Skeletal muscle satellite cell (primary cell): ENCODE data around the gene FOXE3. TPM values are rescaled to one million over a fixed set of nuclear protein-coding genes. Genes with fewer than 3 reads are reported as not detected.

Source experiments
- H3K27me3 ChIP-seq: 2 replicates; pipeline ENCODE4 v1.7.0; 2013; ENCODE audit warnings: low read length; ENCODE audit not compliant: control insufficient read depth, insufficient read depth
- H3K36me3 ChIP-seq: 2 replicates; pipeline ENCODE4 v1.7.0; 2013; ENCODE audit warnings: mild to moderate bottlenecking, control low read depth, low read length; ENCODE audit not compliant: insufficient read depth
- H3K4me1 ChIP-seq: 2 replicates; pipeline ENCODE4 v1.7.0; 2013; ENCODE audit warnings: low read length; ENCODE audit not compliant: control insufficient read depth, insufficient read depth
- H3K4me2 ChIP-seq: 2 replicates; pipeline ENCODE4 v1.7.0; 2013; ENCODE audit warnings: mild to moderate bottlenecking, low read length
- H3K4me3 ChIP-seq: 2 replicates; pipeline ENCODE4 v1.7.0; 2013; ENCODE audit warnings: low read length
- H3K9ac ChIP-seq: 2 replicates; pipeline ENCODE4 v1.7.0; 2013; ENCODE audit warnings: mild to moderate bottlenecking, low read depth, low read length, moderate library complexity
- H3K9me3 ChIP-seq: replicated peaks from 2 replicates; pipeline ENCODE4 v1.7.0; 2013; ENCODE audit warnings: mild to moderate bottlenecking, control low read depth, low read length
- total RNA-seq: library from RNA; depleted of rRNA; stranded (reverse); fragments of >200 nt; gene quantifications from 2 replicates; pipeline ENCODE4 v1.2.3, GENCODE V29; 2012; rRNA removed

The FOXE3 gene
- not detected in 2 replicates for total RNA-seq

DNA sequence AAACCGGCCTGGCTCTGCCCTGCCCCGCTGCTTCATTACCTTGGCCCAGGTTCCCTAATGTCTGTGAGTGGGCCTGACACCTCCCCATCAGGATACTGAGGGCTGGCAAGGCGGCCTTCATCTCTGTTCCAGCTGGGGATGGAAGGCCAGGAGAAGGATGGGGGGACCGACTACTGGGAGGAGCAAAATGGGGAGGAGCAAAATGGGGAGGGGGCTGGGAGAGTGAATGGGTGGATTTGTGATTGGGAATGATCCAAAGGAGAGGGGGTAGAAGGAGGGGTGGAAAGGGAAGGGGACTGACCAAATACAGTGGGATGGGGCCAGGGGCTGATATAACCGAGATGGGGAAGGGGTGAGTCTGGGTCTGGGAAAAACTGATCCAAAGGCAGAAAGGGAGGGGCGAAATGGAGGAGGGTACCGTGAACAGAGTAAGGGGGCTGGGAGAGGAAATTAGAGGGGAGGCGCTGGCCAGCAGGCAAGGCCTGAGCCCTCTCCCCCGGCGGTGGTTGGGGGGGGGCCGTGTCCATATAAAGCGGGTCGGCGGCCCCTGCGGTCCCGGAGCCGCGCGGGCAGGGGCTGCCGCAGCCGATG, at the start of gene FOXE3:
Gene FOXE3 (plus strand): TSS at position 558 of the 591 bp plus-strand sequence. CDS start 31 bp downstream, at position 589.
- Histone ChIP-seq H3K4me1 (peaks cover 10% of the 10 kb centered on the region), H3K9me3 (no peaks in the 10 kb centered on the region), H3K27me3 (peaks cover 23% of the 10 kb centered on the region), H3K4me2 (peak within 1 kb of the TSS; percentile 87), H3K36me3 (no peaks in the 10 kb centered on the region), H3K4me3 (peak within 1 kb of the TSS; percentile 67), H3K9ac (no peak within 1 kb of the TSS)

DNA sequence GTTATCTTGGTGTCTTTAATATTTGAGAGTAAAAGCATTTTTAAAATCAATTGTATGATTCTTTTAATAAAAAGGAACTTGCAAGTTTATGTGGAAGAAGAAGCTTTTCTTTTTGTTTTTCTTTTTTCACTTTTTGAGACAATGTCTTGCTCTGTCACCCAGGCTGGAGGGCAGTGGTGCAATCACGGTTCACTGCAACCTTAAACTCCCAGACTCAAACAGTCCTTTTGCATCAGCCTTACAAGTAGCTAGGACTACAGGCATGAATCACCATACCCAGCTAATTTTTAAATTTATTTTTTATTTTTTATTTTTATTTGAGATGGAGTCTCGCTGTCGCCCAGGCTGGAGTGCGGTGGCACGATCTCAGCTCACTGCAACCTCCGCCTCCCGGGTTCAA, 48.4 kb upstream of the FOXE3 start:
- Histone ChIP-seq H3K4me1 (peaks cover 11% of the 10 kb centered on the region), H3K9me3 (no peaks in the 10 kb centered on the region), H3K27me3 (no peaks in the 10 kb centered on the region), H3K4me2 (no peak overlapping the region), H3K9ac (no peak overlapping the region), H3K36me3 (peaks cover 13% of the 10 kb centered on the region), H3K4me3 (no peak overlapping the region)

DNA sequence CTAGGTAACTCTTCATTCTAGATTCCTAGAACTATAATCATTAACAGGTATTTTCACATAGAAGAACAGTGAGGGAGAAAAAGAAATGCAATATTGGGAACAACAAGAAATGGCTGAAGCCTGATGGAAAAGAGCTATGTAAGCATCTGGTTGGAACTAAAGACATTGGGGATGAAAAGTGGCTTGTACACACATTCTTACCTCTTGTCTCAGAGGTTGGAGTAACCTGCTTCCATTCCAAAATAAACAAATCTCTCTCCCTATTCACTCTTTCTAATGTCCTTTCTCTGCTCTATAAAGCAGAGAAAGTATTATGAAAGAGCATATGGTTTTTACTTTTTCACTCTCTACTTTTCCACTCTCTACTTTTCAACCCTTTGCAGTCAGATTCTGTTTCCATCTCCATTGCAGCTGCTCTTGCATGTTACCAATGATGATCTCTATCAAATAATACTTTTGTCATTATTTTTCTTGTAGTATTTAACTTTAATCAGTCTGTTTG, 45.0 kb upstream of the FOXE3 start:
- H3K4me1 ChIP-seq: peaks cover 11% of the 10 kb centered on the region
- no peaks in the 10 kb centered on the region for H3K27me3 ChIP-seq
- H3K9ac ChIP-seq: no peak overlapping the region
- no peaks in the 10 kb centered on the region for H3K9me3 ChIP-seq
- H3K4me2 ChIP-seq: no peak overlapping the region
- no peak overlapping the region for H3K4me3 ChIP-seq
- H3K36me3 ChIP-seq: peaks cover 34% of the 10 kb centered on the region

DNA sequence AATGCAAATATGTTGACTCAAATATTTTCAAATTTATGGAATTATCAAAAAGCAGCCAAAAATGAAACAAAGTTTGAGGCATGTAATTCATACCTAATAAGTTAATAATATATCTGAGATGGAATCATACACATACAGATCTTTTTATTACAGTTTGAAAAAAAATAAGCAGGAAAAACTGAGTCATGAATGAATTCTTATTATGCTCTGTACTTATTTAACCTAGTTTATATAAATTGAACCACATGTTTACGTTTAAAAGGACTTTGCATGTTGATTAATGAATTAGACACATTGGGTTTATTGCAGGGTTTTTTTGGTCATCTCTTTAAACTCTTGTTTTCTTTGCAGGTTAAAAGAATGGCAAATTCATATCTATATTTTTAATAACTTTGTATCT, 41.6 kb upstream of the FOXE3 start:
- no peak overlapping the region for H3K4me2 ChIP-seq
- H3K9ac ChIP-seq: no peak overlapping the region
- no peak overlapping the region for H3K4me3 ChIP-seq
- no peaks in the 10 kb centered on the region for H3K9me3 ChIP-seq
- no peaks in the 10 kb centered on the region for H3K27me3 ChIP-seq
- peaks cover 11% of the 10 kb centered on the region for H3K4me1 ChIP-seq
- H3K36me3 ChIP-seq: peaks cover 44% of the 10 kb centered on the region

DNA sequence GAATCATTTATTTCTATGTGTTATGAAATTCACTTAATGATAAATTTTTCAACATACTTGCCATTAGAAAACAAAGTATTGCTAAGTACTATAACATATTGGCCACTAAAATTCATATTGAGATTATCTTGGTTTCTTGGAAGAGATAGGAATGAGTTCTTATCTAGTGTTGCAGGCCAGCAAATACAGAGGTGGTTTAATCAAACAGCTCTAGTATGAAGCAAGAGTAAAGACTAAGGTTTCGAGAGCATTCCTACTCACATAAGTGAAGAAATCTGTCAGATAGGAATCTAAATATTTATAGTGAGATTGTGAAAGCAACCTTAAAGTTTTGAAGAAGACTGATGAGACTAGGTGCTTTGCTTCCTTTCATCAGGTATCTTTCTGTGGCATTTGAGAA, 37.9 kb upstream of the FOXE3 start:
- H3K4me3 ChIP-seq: no peak overlapping the region
- H3K9ac ChIP-seq: no peak overlapping the region
- no peak overlapping the region for H3K4me2 ChIP-seq
- H3K9me3 ChIP-seq: no peaks in the 10 kb centered on the region
- H3K27me3 ChIP-seq: no peaks in the 10 kb centered on the region
- H3K4me1 ChIP-seq: no peaks in the 10 kb centered on the region
- peaks cover 55% of the 10 kb centered on the region for H3K36me3 ChIP-seq

DNA sequence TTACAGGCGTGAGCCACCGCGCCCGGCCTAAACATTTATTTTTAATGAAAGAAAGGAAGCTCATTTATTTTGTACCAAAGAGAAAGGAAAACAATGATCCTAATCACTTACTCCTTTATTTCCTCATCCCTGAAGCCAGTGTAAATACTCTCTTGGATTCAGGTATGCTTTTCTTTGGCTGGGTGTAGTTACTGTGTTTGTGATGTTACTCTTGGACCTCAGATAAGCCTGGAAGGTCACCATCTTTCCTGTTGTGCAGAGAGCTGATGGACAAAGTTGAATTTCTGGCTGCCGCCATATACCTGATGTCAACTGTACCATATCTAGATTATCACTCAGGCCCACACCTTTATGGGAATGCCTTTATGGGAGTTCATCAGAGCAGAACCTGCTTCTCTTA, 35.4 kb upstream of the FOXE3 start:
- H3K9ac ChIP-seq: no peak overlapping the region
- no peak overlapping the region for H3K4me2 ChIP-seq
- no peaks in the 10 kb centered on the region for H3K4me1 ChIP-seq
- no peaks in the 10 kb centered on the region for H3K9me3 ChIP-seq
- H3K36me3 ChIP-seq: peaks cover 40% of the 10 kb centered on the region
- no peaks in the 10 kb centered on the region for H3K27me3 ChIP-seq
- H3K4me3 ChIP-seq: no peak overlapping the region

DNA sequence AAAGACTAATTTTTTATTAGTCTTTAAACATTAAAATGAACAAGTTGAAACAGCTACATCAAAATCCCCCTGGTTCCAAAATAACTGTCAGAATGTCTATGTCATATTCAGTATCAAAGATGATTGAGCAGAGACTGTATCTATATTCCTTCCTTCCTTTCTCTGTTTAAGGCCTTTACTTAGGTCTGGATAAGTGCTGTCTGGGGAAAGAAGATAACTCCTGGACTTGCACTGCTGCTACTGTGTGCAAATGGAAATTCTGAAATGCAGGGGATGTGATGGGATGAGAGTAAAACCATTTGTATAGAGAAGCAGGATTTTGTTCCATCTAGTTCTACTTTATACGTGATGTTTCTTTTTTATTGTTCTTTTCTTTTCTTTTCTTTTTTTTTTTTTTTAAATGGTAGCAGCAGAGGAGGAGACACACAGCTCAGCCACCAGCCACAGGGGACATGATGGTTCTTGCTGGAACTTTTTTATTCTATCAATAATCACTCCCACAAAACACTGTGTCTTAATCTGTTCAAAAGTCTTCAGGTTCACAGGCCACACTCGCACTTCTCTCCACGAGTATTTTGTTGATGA, 33.6 kb upstream of the FOXE3 start:
- Histone ChIP-seq H3K9me3 (no peaks in the 10 kb centered on the region), H3K4me1 (no peaks in the 10 kb centered on the region), H3K27me3 (no peaks in the 10 kb centered on the region), H3K36me3 (peaks cover 32% of the 10 kb centered on the region), H3K4me3 (no peak overlapping the region), H3K4me2 (no peak overlapping the region), H3K9ac (no peak overlapping the region)

DNA sequence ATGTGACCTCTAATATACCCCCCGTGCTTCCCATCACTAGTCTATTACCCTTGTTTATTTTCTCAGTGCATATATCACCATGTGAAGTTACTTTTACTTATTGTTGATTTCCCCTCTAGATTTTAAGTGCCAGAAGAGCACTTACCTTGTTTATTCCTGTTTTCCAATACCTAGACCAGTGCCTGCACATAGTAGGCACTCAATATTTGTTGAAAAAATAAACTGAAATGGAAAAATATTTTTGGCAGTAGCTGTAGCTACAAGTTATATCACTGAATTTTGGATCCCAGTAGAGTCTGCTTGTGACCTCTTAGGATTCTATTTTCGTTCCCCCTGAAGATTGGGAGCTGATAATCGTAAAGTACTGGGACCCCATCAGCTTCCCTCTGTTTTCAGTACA, 32.0 kb upstream of the FOXE3 start:
- H3K9ac ChIP-seq: no peak overlapping the region
- peaks cover 27% of the 10 kb centered on the region for H3K36me3 ChIP-seq
- no peaks in the 10 kb centered on the region for H3K27me3 ChIP-seq
- H3K4me1 ChIP-seq: no peaks in the 10 kb centered on the region
- no peak overlapping the region for H3K4me3 ChIP-seq
- no peak overlapping the region for H3K4me2 ChIP-seq
- H3K9me3 ChIP-seq: no peaks in the 10 kb centered on the region

DNA sequence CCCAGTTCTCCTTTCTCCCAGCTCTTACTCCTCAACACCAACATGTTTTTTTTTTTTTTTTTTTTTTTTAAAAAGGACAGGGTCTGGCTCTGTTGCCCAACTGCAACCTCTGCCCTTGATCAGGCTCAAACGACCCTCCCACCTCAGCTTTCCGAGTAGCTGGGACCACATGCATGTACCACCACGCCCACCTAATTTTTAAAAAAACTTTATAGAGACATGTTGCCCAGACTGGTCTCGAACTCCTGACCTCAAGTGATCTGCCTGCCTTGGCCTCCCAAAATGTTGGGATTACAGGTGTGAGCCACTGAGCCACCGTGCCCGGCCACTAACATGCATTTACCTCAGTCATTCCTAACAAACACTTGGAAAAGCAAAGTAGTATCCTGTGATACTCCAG, 31.1 kb upstream of the FOXE3 start:
- Histone ChIP-seq H3K4me2 (no peak overlapping the region), H3K27me3 (no peaks in the 10 kb centered on the region), H3K4me3 (no peak overlapping the region), H3K9me3 (no peaks in the 10 kb centered on the region), H3K4me1 (no peaks in the 10 kb centered on the region), H3K9ac (no peak overlapping the region), H3K36me3 (peaks cover 21% of the 10 kb centered on the region)

DNA sequence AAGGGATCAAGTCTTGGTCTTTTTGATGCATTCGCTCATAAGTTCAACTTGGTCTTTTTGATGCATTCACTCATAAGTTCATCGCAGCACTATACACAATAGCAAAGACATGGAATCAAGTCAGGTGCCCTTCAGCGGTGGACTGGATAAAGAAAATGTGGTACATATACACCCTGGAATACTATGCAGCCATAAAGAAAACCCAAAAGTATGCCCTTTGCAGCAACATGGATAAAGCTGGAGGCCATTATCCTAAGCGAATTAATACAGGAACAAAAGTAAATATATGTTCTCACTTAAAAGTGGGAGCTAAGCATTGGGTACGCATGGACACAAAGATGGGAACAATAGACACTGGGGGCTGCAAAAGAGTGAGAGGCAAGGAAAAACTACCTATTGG, 29.8 kb upstream of the FOXE3 start:
- Histone ChIP-seq H3K9me3 (no peaks in the 10 kb centered on the region), H3K4me3 (no peak overlapping the region), H3K9ac (no peak overlapping the region), H3K36me3 (peaks cover 14% of the 10 kb centered on the region), H3K4me1 (no peaks in the 10 kb centered on the region), H3K4me2 (no peak overlapping the region), H3K27me3 (no peaks in the 10 kb centered on the region)

DNA sequence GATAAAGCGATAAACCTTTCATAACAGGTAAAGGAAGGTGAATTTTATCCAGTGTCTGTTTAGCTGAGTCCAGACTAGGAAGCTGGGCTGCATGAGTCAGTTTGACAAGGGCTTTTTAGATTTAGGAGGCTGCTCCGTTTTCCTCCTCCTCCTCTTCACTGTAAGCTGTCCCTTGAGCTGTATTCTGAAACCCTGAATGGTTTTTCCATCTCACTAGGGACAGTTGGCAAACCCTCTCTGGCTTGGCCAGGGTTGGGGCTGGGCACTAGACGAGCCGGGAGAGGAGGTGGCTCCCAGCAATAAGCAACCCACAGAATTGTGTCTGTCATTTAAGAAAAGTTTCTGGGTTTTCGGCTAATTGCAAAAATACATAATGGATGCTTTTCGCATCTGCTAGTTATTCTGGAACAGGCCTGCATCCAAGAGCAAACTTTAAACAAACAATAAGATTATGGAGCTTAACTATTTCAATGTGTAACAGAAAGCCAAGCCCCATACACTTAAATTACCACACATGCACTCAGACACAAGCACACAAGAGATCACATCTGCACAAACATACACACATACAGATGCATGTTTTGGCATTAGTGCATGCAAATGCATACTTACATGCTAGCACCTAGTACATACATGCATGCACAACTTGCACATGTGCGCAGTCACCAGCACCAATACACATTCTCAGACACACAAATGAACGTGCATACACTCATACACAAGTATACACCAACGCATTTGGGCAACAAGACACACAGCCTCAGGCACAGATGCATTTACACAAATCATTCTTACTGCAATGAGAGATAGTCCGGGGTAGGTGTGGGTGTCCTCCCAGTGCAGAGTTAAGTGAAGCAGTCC, 27.8 kb upstream of the FOXE3 start:
- Histone ChIP-seq H3K4me1 (peaks cover 5% of the 10 kb centered on the region), H3K9ac (no peak overlapping the region), H3K9me3 (no peaks in the 10 kb centered on the region), H3K4me2 (no peak overlapping the region), H3K36me3 (peaks cover 2% of the 10 kb centered on the region), H3K4me3 (no peak overlapping the region), H3K27me3 (no peaks in the 10 kb centered on the region)
